SK-N-MC (cell line): ENCODE results near the gene YIF1A.

Experiments
- EZH2 ChIP-seq: fragments of 200-600 bp; sonication (generic); IDR thresholded peaks from one replicate; pipeline ENCODE4 v1.6.1; 2017; ENCODE audit warnings: antibody characterized with exemption
- POLR2AphosphoS5 ChIP-seq: IDR thresholded peaks from 2 replicates; pipeline ENCODE4 v1.6.1; 2012; ENCODE audit warnings: mild to moderate bottlenecking, low read depth, low read length, borderline replicate concordance

GRCh38 chr11:66268952-66269905 lies 19.7 kb downstream of the YIF1A start:
- no peak for TF ChIP-seq EZH2
- peak; percentile 17; the same call in 1 of the 2 replicates for TF ChIP-seq POLR2AphosphoS5
